Measurements from ENCODE around the gene RPRD1B. TPM values are rescaled to one million over a fixed set of nuclear protein-coding genes. Genes with fewer than 3 reads are reported as not detected.
A peak's percentile ranks its signal among the peaks of the same experiment; 100 is the strongest.
"Not testable (repeated sequence)": the region's sequence is repeated elsewhere in the genome, so short reads cannot be mapped to it uniquely, and the experiment has no call there.

Gene RPRD1B
- total RNA-seq, 1 donor from 2014 or later: 25.6 TPM

- ATAC-seq: peak; percentile 77 to 83
- Histone ChIP-seq H3K27ac (peak overlapping the region; percentile 71), H3K27me3 (ENCODE audit: low read depth) (no peaks in the 10 kb centered on the region), H3K4me1 (peaks cover 59% of the 10 kb centered on the region), H3K36me3 (peaks cover 22% of the 10 kb centered on the region), H3K4me3 (no peak overlapping the region), H3K9me3 (no peaks in the 10 kb centered on the region)
- DNase-seq: no peak
- no peak for TF ChIP-seq CTCF (IDR thresholded peaks at IDR 0.05)
- intact Hi-C loops (cut with DNase I): no loop called here
Observed at GRCh38 chr20:38094373-38094891, 60.9 kb downstream of the RPRD1B start.

- Histone ChIP-seq H3K36me3 (peaks cover 15% of the 10 kb centered on the region), H3K4me3 (no peak overlapping the region), H3K27ac (peak overlapping the region; percentile 71), H3K4me1 (peaks cover 60% of the 10 kb centered on the region), H3K27me3 (ENCODE audit: low read depth) (no peaks in the 10 kb centered on the region), H3K9me3 (no peaks in the 10 kb centered on the region)
- DNase-seq: no peak
- peak; percentile 47 to 52 for ATAC-seq
- intact Hi-C loops (cut with DNase I): no loop called here
- TF ChIP-seq CTCF (IDR thresholded peaks at IDR 0.05): no peak
Observed at GRCh38 chr20:38095017-38095686, 61.6 kb downstream of the RPRD1B start.

DNA sequence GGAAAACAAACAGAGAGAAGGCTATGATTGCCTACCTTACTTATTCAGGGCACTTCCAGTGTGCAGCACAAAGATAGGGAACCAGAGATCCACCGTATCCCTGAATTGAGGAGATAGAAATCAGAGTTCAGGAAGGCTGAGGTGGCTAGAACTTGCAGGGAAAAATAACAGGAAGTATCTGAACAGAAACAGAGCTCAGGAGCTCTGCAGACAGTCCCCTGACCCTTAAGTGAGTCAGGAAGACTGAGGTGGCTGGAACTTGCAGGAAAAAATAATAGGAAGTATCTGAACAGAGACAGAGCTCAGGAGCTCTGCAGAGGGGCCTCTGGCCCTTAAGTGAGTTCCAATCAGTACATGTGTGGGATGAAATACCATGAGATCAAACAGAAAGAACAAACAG lies 65.4 kb downstream of the RPRD1B start:
- no peaks in the 10 kb centered on the region for H3K27me3 ChIP-seq (ENCODE audit: low read depth)
- TF ChIP-seq CTCF (IDR thresholded peaks at IDR 0.05): no peak
- no peak overlapping the region for H3K27ac ChIP-seq
- ATAC-seq (no peak), DNase-seq (no peak)
- no peaks in the 10 kb centered on the region for H3K9me3 ChIP-seq
- no peak overlapping the region for H3K4me3 ChIP-seq
- peaks cover 34% of the 10 kb centered on the region for H3K4me1 ChIP-seq
- intact Hi-C loops (cut with DNase I): no loop called here
- H3K36me3 ChIP-seq: no peaks in the 10 kb centered on the region

- H3K9me3 ChIP-seq; H3K27me3 ChIP-seq (ENCODE audit: low read depth); H3K27ac ChIP-seq; DNase-seq; ATAC-seq; H3K4me3 ChIP-seq; H3K36me3 ChIP-seq; intact Hi-C loops (cut with DNase I): not testable (repeated sequence)
- H3K4me1 ChIP-seq: peaks cover 13% of the 10 kb centered on the region
Observed at GRCh38 chr20:38102206-38102605, 68.7 kb downstream of the RPRD1B start.

- Histone ChIP-seq H3K4me3 (no peak overlapping the region), H3K36me3 (no peaks in the 10 kb centered on the region), H3K9me3 (no peaks in the 10 kb centered on the region), H3K27ac (no peak overlapping the region), H3K27me3 (ENCODE audit: low read depth) (no peaks in the 10 kb centered on the region), H3K4me1 (peaks cover 15% of the 10 kb centered on the region)
- TF ChIP-seq CTCF (IDR thresholded peaks at IDR 0.05): no peak
- DNase-seq (no peak), ATAC-seq (no peak)
- intact Hi-C loops (cut with DNase I): no loop called here
Observed at GRCh38 chr20:38104285-38104684, 70.7 kb downstream of the RPRD1B start.

DNA sequence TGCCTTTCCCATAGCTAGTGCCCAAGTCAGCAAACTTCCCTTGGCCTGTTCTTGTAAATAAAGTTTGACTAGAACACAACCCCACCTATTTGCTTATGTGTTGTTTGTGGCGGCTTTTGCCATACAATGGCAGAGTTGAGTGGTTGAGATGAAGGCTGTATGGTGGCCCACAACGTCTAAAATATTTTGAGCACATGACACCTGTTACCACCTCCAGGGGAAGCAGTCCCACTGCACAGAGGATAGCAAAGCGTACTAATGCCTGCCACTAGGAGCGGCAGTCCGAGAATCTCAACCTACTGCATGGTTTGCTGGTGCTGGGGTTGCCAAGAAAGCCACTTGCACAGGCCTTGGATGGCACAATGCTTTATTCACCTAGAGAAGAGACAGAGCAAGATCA lies 72.9 kb downstream of the RPRD1B start:
- no peak overlapping the region for H3K27ac ChIP-seq
- H3K9me3 ChIP-seq: no peaks in the 10 kb centered on the region
- H3K4me3 ChIP-seq: no peak overlapping the region
- peaks cover 34% of the 10 kb centered on the region for H3K4me1 ChIP-seq
- intact Hi-C loops (cut with DNase I): no loop called here
- ATAC-seq: no peak
- no peaks in the 10 kb centered on the region for H3K36me3 ChIP-seq
- DNase-seq: no peak
- H3K27me3 ChIP-seq (ENCODE audit: low read depth): no peaks in the 10 kb centered on the region
- no peak for TF ChIP-seq CTCF (IDR thresholded peaks at IDR 0.05)

DNA sequence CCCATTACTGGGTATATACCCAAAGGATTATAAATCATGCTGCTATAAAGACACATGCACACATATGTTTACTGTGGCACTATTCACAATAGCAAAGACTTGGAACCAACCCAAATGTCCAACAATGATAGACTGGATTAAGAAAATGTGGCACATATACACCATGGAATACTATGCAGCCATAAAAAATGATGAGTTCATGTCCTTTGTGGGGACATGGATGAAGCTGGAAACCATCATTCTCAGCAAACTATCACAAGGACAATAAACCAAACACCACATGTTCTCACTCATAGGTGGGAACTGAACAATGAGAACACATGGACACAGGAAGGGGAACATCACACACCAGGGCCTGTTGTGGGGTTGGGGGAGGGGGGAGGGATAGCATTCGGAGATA lies 73.8 kb downstream of the RPRD1B start:
- H3K36me3 ChIP-seq; H3K9me3 ChIP-seq; intact Hi-C loops (cut with DNase I); H3K27ac ChIP-seq; H3K27me3 ChIP-seq (ENCODE audit: low read depth); H3K4me3 ChIP-seq; ATAC-seq; DNase-seq: not testable (repeated sequence)
- peaks cover 34% of the 10 kb centered on the region for H3K4me1 ChIP-seq

GRCh38 chr20:38107916-38108315 lies 74.4 kb downstream of the RPRD1B start:
- DNase-seq; ATAC-seq; H3K4me3 ChIP-seq; H3K27me3 ChIP-seq (ENCODE audit: low read depth); H3K9me3 ChIP-seq; H3K36me3 ChIP-seq; intact Hi-C loops (cut with DNase I): not testable (repeated sequence)
- H3K4me1 ChIP-seq: peaks cover 34% of the 10 kb centered on the region
- H3K27ac ChIP-seq: peak overlapping the region; percentile 54
